BJ (cell line): Measurements from ENCODE around the gene MMAA. TPM values are rescaled to one million over a fixed set of nuclear protein-coding genes. Genes with fewer than 3 reads are reported as not detected.
"Not testable (repeated sequence)": the region's sequence is repeated elsewhere in the genome, so short reads cannot be mapped to it uniquely, and the experiment has no call there.

Experiments
- CTCF ChIA-PET: fragments of 350-600 bp; formaldehyde crosslinking; extraction: SDS; loops from one replicate; lab custom pipeline; 2021; ENCODE audit warnings: antibody characterized with exemption, inconsistent platforms; lab: Yijun Ruan, JAX
- POLR2A ChIA-PET: fragments of 300-600 bp; sonication (Branson Sonifier 250); formaldehyde crosslinking; extraction: SDS; loops from one replicate; lab custom pipeline; 2021; ENCODE audit warnings: antibody characterized with exemption; lab: Charles Lee
- DNase-seq: peaks from one replicate; pipeline ENCODE4 v3.0.0-alpha.2; 2011; ENCODE audit warnings: low read depth
- H3K27me3 ChIP-seq: 2 replicates; pipeline ENCODE4 v1.6.0; 2011; ENCODE audit warnings: low read length; ENCODE audit not compliant: control insufficient read depth, insufficient read depth
- H3K36me3 ChIP-seq: 2 replicates; pipeline ENCODE4 v1.5.1; 2011; ENCODE audit warnings: low read length; ENCODE audit not compliant: control insufficient read depth, insufficient read depth
- H3K4me3 ChIP-seq: 2 replicates; pipeline ENCODE4 v1.5.1; 2011; ENCODE audit warnings: low read depth, mild to moderate bottlenecking, control low read depth, low read length
- polyA plus RNA-seq: library from polyadenylated mRNA; depleted of rRNA; stranded (reverse); fragments of >200 nt; gene quantifications from 2 replicates; pipeline ENCODE4 v1.2.3, GENCODE V29; 2011
- TF ChIP-seq, protein P1 (sequence below): IDR thresholded peaks from 2 replicates; pipeline ENCODE4 v1.5.1; 2011; ENCODE audit warnings: low read depth, mild to moderate bottlenecking, control low read depth, inconsistent platforms, low read length, moderate library complexity; ENCODE audit not compliant: insufficient read depth

Gene MMAA
- polyA plus RNA-seq, 1 experiment, result 3.4 TPM

DNA sequence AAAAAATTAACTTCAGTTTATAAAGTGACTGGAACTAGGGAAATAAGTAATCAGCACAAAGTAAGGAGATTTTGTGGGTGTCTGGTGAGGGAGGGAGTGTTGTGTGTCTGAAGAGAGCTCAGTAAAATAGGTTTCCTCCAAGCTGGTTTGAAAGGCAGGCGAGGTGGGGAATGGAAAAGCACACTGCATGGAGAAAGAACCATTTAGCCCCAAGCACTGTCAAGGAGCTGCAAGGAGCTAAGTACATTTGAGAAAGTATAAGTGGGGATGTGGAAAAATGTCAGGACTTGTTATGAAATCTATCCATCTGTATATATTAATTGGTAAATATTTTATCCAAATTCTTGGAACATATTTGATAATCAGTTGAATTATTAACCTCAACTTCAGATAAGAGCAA is 61.7 kb downstream of the MMAA start:
- DNase-seq, result no peak
- Histone ChIP-seq H3K4me3 (no peak overlapping the region), H3K27me3 (no peaks in the 10 kb centered on the region), H3K36me3 (no peaks in the 10 kb centered on the region)
- TF ChIP-seq, protein P1, sequence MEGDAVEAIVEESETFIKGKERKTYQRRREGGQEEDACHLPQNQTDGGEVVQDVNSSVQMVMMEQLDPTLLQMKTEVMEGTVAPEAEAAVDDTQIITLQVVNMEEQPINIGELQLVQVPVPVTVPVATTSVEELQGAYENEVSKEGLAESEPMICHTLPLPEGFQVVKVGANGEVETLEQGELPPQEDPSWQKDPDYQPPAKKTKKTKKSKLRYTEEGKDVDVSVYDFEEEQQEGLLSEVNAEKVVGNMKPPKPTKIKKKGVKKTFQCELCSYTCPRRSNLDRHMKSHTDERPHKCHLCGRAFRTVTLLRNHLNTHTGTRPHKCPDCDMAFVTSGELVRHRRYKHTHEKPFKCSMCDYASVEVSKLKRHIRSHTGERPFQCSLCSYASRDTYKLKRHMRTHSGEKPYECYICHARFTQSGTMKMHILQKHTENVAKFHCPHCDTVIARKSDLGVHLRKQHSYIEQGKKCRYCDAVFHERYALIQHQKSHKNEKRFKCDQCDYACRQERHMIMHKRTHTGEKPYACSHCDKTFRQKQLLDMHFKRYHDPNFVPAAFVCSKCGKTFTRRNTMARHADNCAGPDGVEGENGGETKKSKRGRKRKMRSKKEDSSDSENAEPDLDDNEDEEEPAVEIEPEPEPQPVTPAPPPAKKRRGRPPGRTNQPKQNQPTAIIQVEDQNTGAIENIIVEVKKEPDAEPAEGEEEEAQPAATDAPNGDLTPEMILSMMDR, result no peak
- ChIA-PET POLR2A (no interaction called here), CTCF (interaction anchor here (0.6 to 1.4 kb wide), 2 partner anchors 35 to 473 kb away, joined by 3 read pairs; no protein-coding TSS in a partner anchor)

DNA sequence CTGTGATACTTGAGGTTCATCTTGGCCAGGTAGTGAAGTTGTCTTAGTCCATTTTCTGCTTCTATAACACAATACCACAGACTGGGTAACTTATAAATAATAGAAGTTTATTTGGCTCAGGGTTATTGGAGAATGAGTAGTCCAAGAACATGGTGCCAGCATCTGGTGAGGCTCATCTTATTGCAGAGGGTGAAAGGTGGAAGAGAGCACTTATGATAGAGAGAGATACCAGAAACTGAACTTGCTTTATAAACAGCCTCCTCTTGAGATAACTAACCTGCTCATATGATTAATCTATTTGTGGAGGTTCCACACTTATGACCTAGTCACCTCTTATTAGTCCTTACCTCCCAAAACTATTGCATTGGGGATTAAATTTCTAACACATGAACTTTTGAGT is 62.3 kb downstream of the MMAA start:
- CTCF ChIA-PET, result interaction anchor here (1.4 kb wide), 1 partner anchor 34 kb away, joined by 3 read pairs; no protein-coding TSS in a partner anchor
- Histone ChIP-seq H3K4me3 (no peak overlapping the region), H3K36me3 (no peaks in the 10 kb centered on the region), H3K27me3 (no peaks in the 10 kb centered on the region)
- no peak for DNase-seq
- TF ChIP-seq, protein P1, result no peak
- POLR2A ChIA-PET, result no interaction called here

DNA sequence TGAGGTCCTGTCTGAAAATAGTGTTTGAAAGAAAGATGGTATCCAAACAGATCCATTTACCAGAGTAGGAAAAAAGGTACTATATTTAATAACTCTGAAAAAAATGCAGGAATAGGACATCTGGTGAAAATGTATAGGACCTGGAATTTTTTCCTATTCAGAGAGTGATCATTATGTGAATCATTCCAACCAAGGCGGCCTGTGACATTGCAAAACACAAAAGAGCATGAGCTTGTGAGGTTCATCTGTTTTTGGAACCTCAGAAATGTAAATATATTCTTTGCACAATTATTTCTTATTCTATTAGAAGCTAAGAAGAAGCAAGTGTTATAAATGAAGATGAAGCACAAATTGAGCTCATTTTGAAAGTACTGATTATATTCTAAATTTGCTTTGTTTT is 62.8 kb downstream of the MMAA start:
- Histone ChIP-seq H3K27me3 (no peaks in the 10 kb centered on the region), H3K4me3 (no peak overlapping the region), H3K36me3 (no peaks in the 10 kb centered on the region)
- no peak for DNase-seq
- CTCF ChIA-PET, result interaction anchor here (1.4 kb wide), 1 partner anchor 34 kb away, joined by 3 read pairs; no protein-coding TSS in a partner anchor
- POLR2A ChIA-PET, result no interaction called here
- TF ChIP-seq, protein P1, result no peak

DNA sequence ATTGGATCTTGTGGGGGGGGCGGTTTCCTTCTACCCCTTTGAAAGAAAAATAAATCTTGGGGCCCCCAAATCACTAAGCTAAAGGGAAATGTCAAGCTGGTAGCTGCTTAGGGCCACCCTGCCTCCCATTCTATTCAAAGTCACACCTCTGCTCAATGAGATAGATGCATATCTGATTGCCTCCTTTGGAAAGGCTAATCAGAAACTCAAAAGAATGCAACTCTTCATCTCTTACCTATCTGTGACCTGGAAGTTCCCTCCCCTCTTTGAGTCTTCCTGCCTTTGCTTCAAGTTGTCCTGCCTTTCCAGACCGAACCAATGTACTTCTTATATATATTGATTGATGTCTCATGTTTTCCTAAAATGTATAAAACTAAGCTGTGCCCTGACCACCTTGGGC is 67.8 kb downstream of the MMAA start:
- ChIA-PET POLR2A (no interaction called here), CTCF (no interaction called here)
- H3K4me3 ChIP-seq, result no peak overlapping the region
- H3K27me3 ChIP-seq, result no peaks in the 10 kb centered on the region
- TF ChIP-seq, protein P1, result no peak
- DNase-seq, result no peak
- H3K36me3 ChIP-seq, result no peaks in the 10 kb centered on the region

DNA sequence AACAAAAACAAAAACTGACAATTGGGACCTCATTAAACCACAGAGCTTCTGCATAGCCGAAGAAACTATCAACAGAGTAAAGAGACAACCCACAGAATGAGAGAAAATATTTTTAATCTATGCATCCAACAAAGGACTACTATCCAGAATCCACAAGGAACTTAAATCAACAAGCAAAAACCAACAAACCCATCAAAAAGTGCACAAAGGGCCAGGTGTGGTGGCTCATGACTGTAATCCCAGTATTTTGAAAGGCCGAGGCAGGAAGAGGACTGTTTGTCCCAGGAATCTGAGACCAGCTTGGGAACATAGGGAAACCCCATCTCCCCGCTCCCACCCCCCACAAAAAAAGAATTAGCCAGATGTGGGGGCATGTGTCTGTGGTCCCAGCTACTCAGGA is 71.4 kb downstream of the MMAA start:
- H3K36me3 ChIP-seq, result no peaks in the 10 kb centered on the region
- ChIA-PET CTCF (no interaction called here), POLR2A (no interaction called here)
- TF ChIP-seq, protein P1, result no peak
- H3K27me3 ChIP-seq, result no peaks in the 10 kb centered on the region
- no peak for DNase-seq
- no peak overlapping the region for H3K4me3 ChIP-seq

DNA sequence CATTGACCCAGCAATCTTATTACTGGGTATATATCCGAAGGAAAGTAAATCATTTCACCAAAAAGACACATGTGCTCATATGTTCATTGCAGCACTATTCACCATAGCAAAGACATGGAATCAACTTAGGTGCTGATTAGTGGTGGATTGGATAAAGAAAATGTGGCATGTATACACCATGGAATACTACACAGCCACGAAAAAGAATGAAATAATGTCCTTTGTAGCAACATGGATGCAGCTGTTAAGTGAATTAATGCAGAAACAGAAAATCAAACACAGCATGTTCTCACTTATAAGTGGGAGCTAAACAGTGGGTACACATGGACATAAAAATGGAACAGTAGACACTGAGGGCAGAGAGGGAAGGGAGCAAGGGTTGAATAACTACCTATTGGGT is 72.2 kb downstream of the MMAA start:
- CTCF ChIA-PET, POLR2A ChIA-PET: not testable (repeated sequence)

More for the DNA sequence above, 72.2 kb downstream of the MMAA start:
- DNase-seq, H3K36me3 ChIP-seq, H3K4me3 ChIP-seq, H3K27me3 ChIP-seq: not testable (repeated sequence)
